Loucy (cell line): ENCODE measurements around the gene LONP2.

Experiments used
- H2AFZ ChIP-seq: fragments of 200-600 bp; sonication (generic); 2 replicates; pipeline ENCODE4 v1.6.0; 2016; ENCODE audit warnings: antibody characterized with exemption, mild to moderate bottlenecking, low read length, moderate library complexity
- H3F3A ChIP-seq: fragments of 200-600 bp; 2 replicates; pipeline ENCODE4 v1.6.0; 2016; ENCODE audit warnings: antibody characterized with exemption, low read depth, mild to moderate bottlenecking
- H3K27me3 ChIP-seq: fragments of 200-600 bp; sonication (generic); 2 replicates; pipeline ENCODE4 v1.6.1; 2014; ENCODE audit warnings: low read length, mild to moderate bottlenecking; ENCODE audit not compliant: insufficient read depth, poor library complexity, severe bottlenecking
- H3K36me3 ChIP-seq: fragments of 200-600 bp; sonication (generic); 2 replicates; pipeline ENCODE4 v1.6.1; 2016; ENCODE audit warnings: low read length; ENCODE audit not compliant: insufficient read depth
- H3K4me1 ChIP-seq: fragments of 200-600 bp; sonication (generic); 2 replicates; pipeline ENCODE4 v1.5.1; 2014; ENCODE audit warnings: low read length, mild to moderate bottlenecking; ENCODE audit not compliant: insufficient read depth, poor library complexity, severe bottlenecking
- H3K4me2 ChIP-seq: fragments of 200-600 bp; sonication (generic); 2 replicates; pipeline ENCODE4 v1.6.0; 2014; ENCODE audit warnings: antibody characterized with exemption, low read length, low read depth, mild to moderate bottlenecking; ENCODE audit not compliant: poor library complexity, severe bottlenecking
- H3K4me3 ChIP-seq: fragments of 200-600 bp; sonication (generic); 2 replicates; pipeline ENCODE4 v1.5.1; 2014; ENCODE audit warnings: low read length, mild to moderate bottlenecking, mixed read lengths; ENCODE audit not compliant: poor library complexity, severe bottlenecking
- H3K79me2 ChIP-seq: fragments of 200-600 bp; sonication (generic); 2 replicates; pipeline ENCODE4 v1.6.1; 2014; ENCODE audit warnings: low read length; ENCODE audit not compliant: insufficient read depth
- H3K9ac ChIP-seq: fragments of 200-600 bp; sonication (generic); 2 replicates; pipeline ENCODE4 v1.6.0; 2014; ENCODE audit warnings: mild to moderate bottlenecking, low read depth, low read length, moderate library complexity; ENCODE audit not compliant: poor library complexity, severe bottlenecking
- H3K9me2 ChIP-seq: fragments of 200-600 bp; sonication (generic); replicated peaks from 2 replicates; pipeline ENCODE4 v1.6.1; 2016; ENCODE audit warnings: low read depth, low read length, mixed read lengths
- H3K9me3 ChIP-seq: fragments of 200-600 bp; sonication (generic); 2 replicates; pipeline ENCODE4 v1.6.1; 2014; ENCODE audit warnings: mild to moderate bottlenecking, antibody characterized with exemption, low read length, low read depth; ENCODE audit not compliant: insufficient read depth
- H4K20me1 ChIP-seq: fragments of 200-600 bp; sonication (generic); 2 replicates; pipeline ENCODE4 v1.6.0; 2014; ENCODE audit warnings: antibody characterized with exemption, low read length, mild to moderate bottlenecking; ENCODE audit not compliant: insufficient read depth, poor library complexity, severe bottlenecking
- EZH2phosphoT487 ChIP-seq: fragments of 200-600 bp; IDR thresholded peaks from 2 replicates; pipeline ENCODE4 v1.6.1; 2018; ENCODE audit warnings: antibody characterized with exemption, mild to moderate bottlenecking, moderate library complexity, borderline replicate concordance
- TF ChIP-seq, protein P1 (sequence below): fragments of 200-600 bp; sonication (generic); conservative IDR thresholded peaks from 2 replicates; pipeline ENCODE4 v1.5.1; 2014; ENCODE audit warnings: mild to moderate bottlenecking, antibody characterized with exemption, low read length

The LONP2 gene

DNA sequence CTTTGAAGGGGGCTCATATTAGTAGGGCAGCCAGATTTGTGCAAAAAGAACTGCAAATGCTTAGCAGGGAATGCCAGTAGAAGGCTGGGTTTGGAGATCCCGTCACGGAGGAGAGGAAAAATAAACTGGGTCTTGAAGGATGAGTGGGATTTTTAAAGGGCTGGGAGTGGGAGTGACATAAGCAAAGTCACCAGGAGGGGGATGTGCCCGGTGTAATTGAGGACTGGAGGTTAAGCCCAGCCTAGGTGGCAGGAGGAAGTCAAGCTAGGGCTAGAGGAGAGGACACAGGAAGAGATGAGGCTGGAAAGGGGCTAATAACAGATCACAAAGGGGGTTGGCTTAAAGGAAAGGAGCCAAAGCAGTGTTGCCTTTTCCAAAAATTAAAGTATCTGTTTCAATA lies 23.2 kb upstream of the LONP2 start:
- Histone ChIP-seq H3K9ac (no peak overlapping the region), H3F3A (no peaks in the 10 kb centered on the region), H2AFZ (no peak overlapping the region), H3K4me3 (no peak overlapping the region), H3K4me1 (no peaks in the 10 kb centered on the region), H4K20me1 (no peaks in the 10 kb centered on the region), H3K36me3 (no peaks in the 10 kb centered on the region), H3K4me2 (no peak overlapping the region), H3K27me3 (peaks cover under 1% of the 10 kb centered on the region), H3K79me2 (no peaks in the 10 kb centered on the region), H3K9me2 (no peaks in the 10 kb centered on the region), H3K9me3 (no peaks in the 10 kb centered on the region)
- TF ChIP-seq, protein P1, sequence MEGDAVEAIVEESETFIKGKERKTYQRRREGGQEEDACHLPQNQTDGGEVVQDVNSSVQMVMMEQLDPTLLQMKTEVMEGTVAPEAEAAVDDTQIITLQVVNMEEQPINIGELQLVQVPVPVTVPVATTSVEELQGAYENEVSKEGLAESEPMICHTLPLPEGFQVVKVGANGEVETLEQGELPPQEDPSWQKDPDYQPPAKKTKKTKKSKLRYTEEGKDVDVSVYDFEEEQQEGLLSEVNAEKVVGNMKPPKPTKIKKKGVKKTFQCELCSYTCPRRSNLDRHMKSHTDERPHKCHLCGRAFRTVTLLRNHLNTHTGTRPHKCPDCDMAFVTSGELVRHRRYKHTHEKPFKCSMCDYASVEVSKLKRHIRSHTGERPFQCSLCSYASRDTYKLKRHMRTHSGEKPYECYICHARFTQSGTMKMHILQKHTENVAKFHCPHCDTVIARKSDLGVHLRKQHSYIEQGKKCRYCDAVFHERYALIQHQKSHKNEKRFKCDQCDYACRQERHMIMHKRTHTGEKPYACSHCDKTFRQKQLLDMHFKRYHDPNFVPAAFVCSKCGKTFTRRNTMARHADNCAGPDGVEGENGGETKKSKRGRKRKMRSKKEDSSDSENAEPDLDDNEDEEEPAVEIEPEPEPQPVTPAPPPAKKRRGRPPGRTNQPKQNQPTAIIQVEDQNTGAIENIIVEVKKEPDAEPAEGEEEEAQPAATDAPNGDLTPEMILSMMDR = no peak
- no peak for TF ChIP-seq EZH2phosphoT487

DNA sequence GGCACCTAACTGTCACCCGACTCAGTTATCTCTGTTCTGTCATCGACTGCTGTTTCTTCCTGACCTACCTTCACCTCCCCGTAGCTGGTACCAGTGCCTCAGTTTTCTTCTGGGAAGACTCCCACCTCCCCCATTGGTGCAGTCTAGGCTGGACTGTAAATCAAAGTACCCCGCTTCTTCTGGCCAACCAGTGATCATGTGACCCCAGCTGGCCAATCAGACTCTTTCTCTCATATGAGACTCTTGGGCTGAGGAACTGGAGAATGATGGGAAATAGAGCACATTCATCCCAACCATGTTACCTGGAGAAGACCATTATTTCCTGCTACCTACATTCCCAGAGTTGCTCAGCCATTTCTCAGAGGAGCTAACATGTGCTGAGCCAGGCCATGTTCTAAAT lies 20.6 kb upstream of the LONP2 start:
- Histone ChIP-seq H3K36me3 (no peaks in the 10 kb centered on the region), H3K9me3 (no peaks in the 10 kb centered on the region), H3F3A (no peaks in the 10 kb centered on the region), H3K4me1 (no peaks in the 10 kb centered on the region), H3K9ac (no peak overlapping the region), H3K4me3 (no peak overlapping the region), H3K27me3 (no peaks in the 10 kb centered on the region), H3K79me2 (no peaks in the 10 kb centered on the region), H4K20me1 (no peaks in the 10 kb centered on the region), H3K9me2 (no peaks in the 10 kb centered on the region), H2AFZ (no peak overlapping the region), H3K4me2 (no peak overlapping the region)
- no peak for TF ChIP-seq EZH2phosphoT487
- TF ChIP-seq, protein P1 = no peak

DNA sequence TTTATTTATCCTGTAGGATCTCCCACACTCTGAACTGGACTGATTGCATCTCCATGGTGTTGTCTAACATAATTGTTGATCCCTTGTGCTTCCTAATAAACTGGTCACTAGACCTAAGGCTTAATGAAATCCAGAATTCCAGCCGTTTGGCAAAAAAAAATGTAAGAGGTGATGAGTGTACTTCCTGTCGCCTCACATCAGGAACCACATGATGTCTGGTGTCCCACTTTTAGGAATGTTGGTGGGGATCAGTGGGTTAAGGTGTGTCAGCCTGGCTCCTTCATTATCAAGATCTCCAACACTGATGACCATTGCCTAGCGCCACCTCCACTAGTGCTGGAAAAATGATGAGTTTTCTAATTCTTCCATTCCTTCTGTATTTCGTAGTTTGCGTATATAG lies 18.6 kb upstream of the LONP2 start:
- H3K9me3 ChIP-seq = no peaks in the 10 kb centered on the region
- H3K9me2 ChIP-seq = no peaks in the 10 kb centered on the region
- no peaks in the 10 kb centered on the region for H3K79me2 ChIP-seq
- no peak overlapping the region for H2AFZ ChIP-seq
- no peaks in the 10 kb centered on the region for H3K36me3 ChIP-seq
- H4K20me1 ChIP-seq = no peaks in the 10 kb centered on the region
- TF ChIP-seq EZH2phosphoT487 = no peak
- TF ChIP-seq, protein P1 = no peak
- no peak overlapping the region for H3K4me3 ChIP-seq
- no peak overlapping the region for H3K4me2 ChIP-seq
- H3K4me1 ChIP-seq = no peaks in the 10 kb centered on the region
- no peaks in the 10 kb centered on the region for H3F3A ChIP-seq
- H3K27me3 ChIP-seq = no peaks in the 10 kb centered on the region
- H3K9ac ChIP-seq = no peak overlapping the region
